Mesendoderm (in vitro differentiated cells): ENCODE results near the gene DMTF1.

ENCODE experiments used
- DNase-seq: peaks from one replicate; pipeline ENCODE4 v3.0.0; 2013
- H2AK5ac ChIP-seq: 2 replicates; pipeline ENCODE4 v1.6.1; 2013; ENCODE audit warnings: low read length, inconsistent platforms
- H2BK120ac ChIP-seq: 2 replicates; pipeline ENCODE4 v1.6.1; 2013; ENCODE audit warnings: low read depth, mild to moderate bottlenecking, low read length, moderate library complexity, mixed read lengths
- H2BK15ac ChIP-seq: replicated peaks from 2 replicates; pipeline ENCODE4 v1.6.1; 2013; ENCODE audit warnings: low read depth, mild to moderate bottlenecking, moderate library complexity
- H2BK5ac ChIP-seq: 2 replicates; pipeline ENCODE4 v1.6.1; 2013; ENCODE audit warnings: low read length, inconsistent platforms
- H3K18ac ChIP-seq: 2 replicates; pipeline ENCODE4 v1.6.1; 2013; ENCODE audit warnings: mild to moderate bottlenecking, low read length, mixed read lengths
- H3K23ac ChIP-seq: one replicate; pipeline ENCODE4 v1.6.1; 2013; ENCODE audit warnings: low read length
- H3K27ac ChIP-seq: 2 replicates; pipeline ENCODE4 v1.5.1; 2013; ENCODE audit warnings: low read depth, mild to moderate bottlenecking, inconsistent platforms, low read length, moderate library complexity
- H3K27me3 ChIP-seq: 2 replicates; pipeline ENCODE4 v1.6.1; 2013; ENCODE audit warnings: low read length, control low read depth, mild to moderate bottlenecking, inconsistent platforms; ENCODE audit not compliant: insufficient read depth, poor library complexity
- H3K36me3 ChIP-seq: 2 replicates; pipeline ENCODE4 v1.6.1; 2013; ENCODE audit warnings: low read length, inconsistent platforms; ENCODE audit not compliant: control insufficient read depth, insufficient read depth
- H3K4ac ChIP-seq: one replicate; pipeline ENCODE4 v1.6.1; 2013; ENCODE audit warnings: low read depth, mild to moderate bottlenecking, low read length, moderate library complexity
- H3K4me1 ChIP-seq: 2 replicates; pipeline ENCODE4 v1.6.1; 2013; ENCODE audit warnings: low read depth, low read length, inconsistent platforms; ENCODE audit not compliant: control insufficient read depth
- H3K4me2 ChIP-seq: 2 replicates; pipeline ENCODE4 v1.6.1; 2013; ENCODE audit warnings: low read length
- H3K4me3 ChIP-seq: 2 replicates; pipeline ENCODE4 v1.5.1; 2013; ENCODE audit warnings: mild to moderate bottlenecking, low read length
- H3K56ac ChIP-seq: one replicate; pipeline ENCODE4 v1.6.1; 2013; ENCODE audit warnings: low read length
- H3K79me1 ChIP-seq: 2 replicates; pipeline ENCODE4 v1.6.1; 2013; ENCODE audit warnings: low read length, inconsistent platforms
- H3K79me2 ChIP-seq: 2 replicates; pipeline ENCODE4 v1.6.1; 2013; ENCODE audit warnings: mild to moderate bottlenecking, low read length; ENCODE audit not compliant: control insufficient read depth, insufficient read depth
- H3K9ac ChIP-seq: 2 replicates; pipeline ENCODE4 v1.6.1; 2013; ENCODE audit warnings: low read length, inconsistent platforms
- H4K5ac ChIP-seq: one replicate; pipeline ENCODE4 v1.6.1; 2013; ENCODE audit warnings: low read length
- H4K8ac ChIP-seq: one replicate; pipeline ENCODE4 v1.6.1; 2013; ENCODE audit warnings: low read depth, mild to moderate bottlenecking, control low read depth, low read length, moderate library complexity
- WGBS: extraction: QIAGEN DNeasy Blood & Tissue Kit; methylation state at CpG from one replicate; pipeline ENCODE4 v1.1.7; 2013; ENCODE audit warnings: low lambda C conversion rate, missing lambda C conversion rate; ENCODE audit not compliant: insufficient coverage; ENCODE audit errors: extremely low coverage; 5-methylcytosine and 5-hydroxymethylcytosine counted together

Gene DMTF1

DNA sequence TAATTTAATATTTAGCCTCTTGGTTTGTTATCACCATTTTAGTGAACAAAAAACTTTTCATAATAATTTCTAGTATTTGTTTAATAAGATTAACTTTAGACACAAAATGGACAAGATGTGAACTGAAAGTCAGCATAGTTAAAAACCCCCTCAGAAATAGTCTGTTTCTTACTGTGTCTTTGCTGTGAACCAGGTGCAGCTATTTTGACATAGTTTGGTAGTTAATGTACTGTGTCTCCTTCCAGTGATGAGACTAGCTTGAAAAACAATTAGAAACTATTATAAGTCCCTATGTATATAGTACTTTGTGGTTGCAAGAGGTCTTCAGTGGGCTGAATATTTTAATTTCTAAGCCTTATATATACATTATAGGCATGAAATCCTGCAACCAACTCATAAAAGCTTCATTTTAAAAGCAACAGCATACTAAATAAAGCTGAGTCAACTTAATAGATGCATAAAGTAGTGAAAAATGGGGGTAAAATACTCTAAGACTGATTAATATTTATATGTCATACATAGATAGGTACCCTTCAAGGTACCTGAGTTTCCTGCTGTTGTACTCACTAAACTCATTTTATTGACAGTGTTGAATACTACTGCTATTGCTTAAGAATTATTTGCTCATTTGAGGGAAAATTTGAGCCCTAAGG lies 19.2 kb downstream of the DMTF1 start:
- H2BK120ac ChIP-seq: no peak overlapping the region
- H3K4me2 ChIP-seq: no peak overlapping the region
- H2BK5ac ChIP-seq: no peak overlapping the region
- no peak overlapping the region for H3K9ac ChIP-seq
- H3K56ac ChIP-seq: no peak overlapping the region
- H2BK15ac ChIP-seq: no peak overlapping the region
- no peak overlapping the region for H3K18ac ChIP-seq
- H3K79me2 ChIP-seq: no peaks in the 10 kb centered on the region
- H3K4me3 ChIP-seq: no peak overlapping the region
- no peaks in the 10 kb centered on the region for H3K27me3 ChIP-seq
- H3K4ac ChIP-seq: no peak overlapping the region
- no peak overlapping the region for H4K8ac ChIP-seq
- no peaks in the 10 kb centered on the region for H3K4me1 ChIP-seq
- no peak overlapping the region for H4K5ac ChIP-seq
- H3K79me1 ChIP-seq: peaks cover 5% of the 10 kb centered on the region
- peaks cover 7% of the 10 kb centered on the region for H3K36me3 ChIP-seq
- no peak overlapping the region for H3K27ac ChIP-seq
- DNase-seq: no peak
- no peak overlapping the region for H3K23ac ChIP-seq
- no peak overlapping the region for H2AK5ac ChIP-seq

DNA sequence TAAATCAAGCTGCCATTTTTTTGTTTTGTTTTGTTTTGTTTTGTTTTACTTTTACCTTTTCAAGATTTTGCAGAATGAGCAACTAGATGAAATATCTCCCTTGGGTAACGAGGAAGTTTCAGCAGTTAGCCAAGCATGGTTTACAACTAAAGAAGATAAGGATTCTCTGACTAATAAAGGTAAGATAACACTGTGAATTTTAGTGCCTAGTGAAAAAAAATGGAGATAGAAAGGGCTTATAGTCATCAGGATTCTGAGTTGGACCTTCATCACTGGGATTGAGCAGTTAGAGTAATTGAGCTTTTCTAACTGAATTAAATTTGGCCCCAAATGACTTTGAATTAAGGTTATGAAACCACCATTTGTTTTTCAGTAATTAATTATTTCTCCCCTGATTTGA lies 21.2 kb downstream of the DMTF1 start:
- Histone ChIP-seq H3K18ac (no peak overlapping the region), H2BK15ac (no peak overlapping the region), H3K79me1 (peaks cover 3% of the 10 kb centered on the region), H3K23ac (no peak overlapping the region), H3K4ac (no peak overlapping the region), H2AK5ac (no peak overlapping the region), H3K27ac (no peak overlapping the region), H3K27me3 (no peaks in the 10 kb centered on the region), H3K36me3 (peaks cover 6% of the 10 kb centered on the region), H3K4me2 (no peak overlapping the region), H2BK5ac (no peak overlapping the region), H3K79me2 (peaks cover 1% of the 10 kb centered on the region), H3K4me1 (no peaks in the 10 kb centered on the region), H3K56ac (no peak overlapping the region), H4K8ac (no peak overlapping the region), H2BK120ac (no peak overlapping the region), H3K9ac (no peak overlapping the region), H3K4me3 (no peak overlapping the region), H4K5ac (no peak overlapping the region)
- peak; percentile 6 for DNase-seq
- WGBS: no CpG with 5 or more reads among the region's 1 CpG

DNA sequence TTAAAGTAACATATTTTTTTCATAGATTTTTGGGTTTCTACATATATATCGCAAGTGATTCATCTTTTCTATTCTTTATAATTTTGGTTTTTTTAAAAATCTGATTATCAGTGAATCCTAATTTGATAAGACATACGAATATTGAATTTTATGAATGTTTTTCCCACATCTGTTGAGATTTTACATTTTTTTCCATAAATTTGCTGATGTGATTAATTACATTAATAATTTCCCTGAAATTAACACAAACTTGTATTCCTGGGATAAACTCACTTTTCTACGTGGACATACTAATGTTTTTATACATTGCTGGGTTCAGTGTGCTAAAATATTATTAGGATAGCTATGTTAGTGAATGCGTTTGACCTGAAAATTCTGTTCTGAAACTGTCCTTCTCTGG lies 26.1 kb downstream of the DMTF1 start:
- Histone ChIP-seq H3K4ac (no peak overlapping the region), H3K4me2 (no peak overlapping the region), H3K4me1 (no peaks in the 10 kb centered on the region), H3K79me2 (peaks cover 1% of the 10 kb centered on the region), H3K9ac (no peak overlapping the region), H3K56ac (no peak overlapping the region), H3K23ac (no peak overlapping the region), H4K8ac (no peak overlapping the region), H3K18ac (no peak overlapping the region), H2AK5ac (no peak overlapping the region), H4K5ac (no peak overlapping the region), H2BK15ac (no peak overlapping the region), H2BK120ac (no peak overlapping the region), H3K27me3 (no peaks in the 10 kb centered on the region), H3K27ac (no peak overlapping the region), H3K36me3 (peaks cover 6% of the 10 kb centered on the region), H3K4me3 (no peak overlapping the region), H2BK5ac (no peak overlapping the region), H3K79me1 (peaks cover 1% of the 10 kb centered on the region)
- no peak for DNase-seq
- no CpG with 5 or more reads among the region's 4 CpGs for whole genome bisulfite sequencing

- H3K56ac ChIP-seq: no peak overlapping the region
- no peak overlapping the region for H3K4me3 ChIP-seq
- no peak overlapping the region for H2BK15ac ChIP-seq
- no CpG with 5 or more reads among the region's 3 CpGs for WGBS
- no peak overlapping the region for H3K4me2 ChIP-seq
- H3K23ac ChIP-seq: no peak overlapping the region
- no peak overlapping the region for H3K4ac ChIP-seq
- no peak overlapping the region for H3K18ac ChIP-seq
- no peak overlapping the region for H2AK5ac ChIP-seq
- H3K79me2 ChIP-seq: peaks cover 1% of the 10 kb centered on the region
- no peaks in the 10 kb centered on the region for H3K27me3 ChIP-seq
- no peak overlapping the region for H2BK120ac ChIP-seq
- H3K4me1 ChIP-seq: no peaks in the 10 kb centered on the region
- no peak for DNase-seq
- H4K5ac ChIP-seq: no peak overlapping the region
- no peak overlapping the region for H4K8ac ChIP-seq
- H3K9ac ChIP-seq: no peak overlapping the region
- H3K36me3 ChIP-seq: peaks cover 5% of the 10 kb centered on the region
- H3K27ac ChIP-seq: no peak overlapping the region
- peaks cover 1% of the 10 kb centered on the region for H3K79me1 ChIP-seq
- no peak overlapping the region for H2BK5ac ChIP-seq
Measured at GRCh38 chr7:87179180-87179579, 26.9 kb downstream of the DMTF1 start.

DNA sequence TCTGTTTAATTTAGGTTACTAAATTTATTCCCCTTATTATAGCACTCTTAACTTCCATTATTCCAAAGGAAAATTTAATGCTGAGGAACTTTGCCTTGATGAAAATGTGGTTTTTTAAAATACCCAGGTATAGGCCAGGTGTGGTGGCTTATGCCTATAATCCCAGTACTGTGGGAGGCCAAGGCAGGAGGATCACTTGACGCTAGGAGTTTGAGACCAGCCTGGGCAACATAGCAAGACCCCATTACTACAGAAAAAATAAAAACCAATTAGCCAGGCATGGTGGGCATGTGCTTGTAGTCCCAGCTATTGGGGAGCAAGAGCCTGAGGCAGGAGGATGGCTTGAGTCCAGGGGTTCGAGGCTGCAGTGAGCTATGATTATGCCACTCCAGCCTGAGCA lies 34.9 kb downstream of the DMTF1 start:
- H4K8ac ChIP-seq: no peak overlapping the region
- WGBS: no CpG with 5 or more reads among the region's 2 CpGs
- peaks cover 12% of the 10 kb centered on the region for H3K36me3 ChIP-seq

DNA sequence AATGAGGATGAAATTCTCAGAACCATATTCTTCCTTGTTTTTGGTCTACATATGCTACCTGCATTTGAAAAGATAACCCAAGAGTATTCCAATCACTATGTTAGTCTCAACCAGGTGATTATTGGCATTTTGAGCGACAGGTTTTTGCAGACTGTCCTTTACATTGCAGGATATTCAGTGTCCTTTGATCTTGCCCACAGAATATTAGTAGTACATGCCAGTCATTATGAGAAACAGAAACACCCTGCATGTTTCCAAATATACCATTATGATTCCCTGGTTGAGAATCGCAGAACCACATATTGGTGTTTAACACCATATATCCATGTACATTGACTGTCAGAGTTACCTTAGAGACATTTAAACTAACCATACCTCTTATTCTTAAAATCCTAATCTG lies 36.7 kb downstream of the DMTF1 start:
- peaks cover 18% of the 10 kb centered on the region for H3K36me3 ChIP-seq
- DNase-seq: no peak
- H3K79me1 ChIP-seq: peaks cover 1% of the 10 kb centered on the region
- H3K27me3 ChIP-seq: no peaks in the 10 kb centered on the region
- H2BK120ac ChIP-seq: no peak overlapping the region
- no peak overlapping the region for H3K4ac ChIP-seq
- H3K4me2 ChIP-seq: no peak overlapping the region
- H2AK5ac ChIP-seq: no peak overlapping the region
- no peak overlapping the region for H3K9ac ChIP-seq
- no peak overlapping the region for H3K56ac ChIP-seq
- H3K27ac ChIP-seq: no peak overlapping the region
- no peak overlapping the region for H2BK15ac ChIP-seq
- H4K5ac ChIP-seq: no peak overlapping the region
- H3K4me3 ChIP-seq: no peak overlapping the region
- H3K79me2 ChIP-seq: no peaks in the 10 kb centered on the region
- no peak overlapping the region for H3K18ac ChIP-seq
- no peaks in the 10 kb centered on the region for H3K4me1 ChIP-seq
- no peak overlapping the region for H3K23ac ChIP-seq
- H2BK5ac ChIP-seq: no peak overlapping the region
- no CpG with 5 or more reads among the region's 2 CpGs for WGBS
- H4K8ac ChIP-seq: no peak overlapping the region

More for the DNA sequence above, 34.9 kb downstream of the DMTF1 start:
- Histone ChIP-seq H4K5ac (no peak overlapping the region), H2BK15ac (no peak overlapping the region), H3K4me2 (no peak overlapping the region), H3K56ac (no peak overlapping the region), H3K4me3 (no peak overlapping the region), H3K4me1 (no peaks in the 10 kb centered on the region), H2AK5ac (no peak overlapping the region), H3K79me1 (peaks cover 1% of the 10 kb centered on the region), H3K9ac (no peak overlapping the region), H3K4ac (no peak overlapping the region), H2BK120ac (no peak overlapping the region), H3K79me2 (no peaks in the 10 kb centered on the region), H3K27me3 (no peaks in the 10 kb centered on the region), H2BK5ac (no peak overlapping the region), H3K18ac (no peak overlapping the region), H3K23ac (no peak overlapping the region), H3K27ac (no peak overlapping the region)
- DNase-seq: no peak
